Measurements from ENCODE around the gene DLGAP4. TPM values are rescaled to one million over a fixed set of nuclear protein-coding genes. Genes with fewer than 3 reads are reported as not detected.
"Not testable (repeated sequence)": the region's sequence is repeated elsewhere in the genome, so short reads cannot be mapped to it uniquely, and the experiment has no call there.

Gene DLGAP4
- total RNA-seq, 1 donor from 2014 or later, result 25.7 TPM

- DNase-seq (ENCODE audit: low spot score), result no peak
- H3K4me3 Mint-ChIP-seq, result no peak overlapping the region
- no peaks in the 10 kb centered on the region for H3K36me3 Mint-ChIP-seq (ENCODE audit: low read depth)
- no peak overlapping the region for H3K27ac Mint-ChIP-seq
- H3K9me3 Mint-ChIP-seq, result no peaks in the 10 kb centered on the region
- H3K27me3 Mint-ChIP-seq (ENCODE audit: insufficient read depth), result no peaks in the 10 kb centered on the region
- intact Hi-C loops (cut with micrococcal nuclease), result no loop called here
- no peaks in the 10 kb centered on the region for H3K4me1 Mint-ChIP-seq (ENCODE audit: low read depth)
Observed at GRCh38 chr20:36548704-36549627, 242.8 kb downstream of the DLGAP4 start.

GRCh38 chr20:36549628-36549941 lies 243.4 kb downstream of the DLGAP4 start:
- DNase-seq (ENCODE audit: low spot score), result no peak
- H3K27ac Mint-ChIP-seq, result no peak overlapping the region
- intact Hi-C loops (cut with micrococcal nuclease), result no loop called here
- no peak overlapping the region for H3K4me3 Mint-ChIP-seq
- no peaks in the 10 kb centered on the region for H3K4me1 Mint-ChIP-seq (ENCODE audit: low read depth)
- H3K36me3 Mint-ChIP-seq (ENCODE audit: low read depth), result no peaks in the 10 kb centered on the region
- no peaks in the 10 kb centered on the region for H3K9me3 Mint-ChIP-seq
- H3K27me3 Mint-ChIP-seq (ENCODE audit: insufficient read depth), result no peaks in the 10 kb centered on the region

GRCh38 chr20:36549942-36550789 lies 244.0 kb downstream of the DLGAP4 start:
- no peak for DNase-seq (ENCODE audit: low spot score)
- H3K27me3 Mint-ChIP-seq (ENCODE audit: insufficient read depth), result no peaks in the 10 kb centered on the region
- no peaks in the 10 kb centered on the region for H3K36me3 Mint-ChIP-seq (ENCODE audit: low read depth)
- H3K9me3 Mint-ChIP-seq, result no peaks in the 10 kb centered on the region
- H3K4me3 Mint-ChIP-seq, result no peak overlapping the region
- H3K4me1 Mint-ChIP-seq (ENCODE audit: low read depth), result no peaks in the 10 kb centered on the region
- no peak overlapping the region for H3K27ac Mint-ChIP-seq
- intact Hi-C loops (cut with micrococcal nuclease), result no loop called here

GRCh38 chr20:36550790-36551299 lies 244.7 kb downstream of the DLGAP4 start:
- no peak overlapping the region for H3K4me3 Mint-ChIP-seq
- intact Hi-C loops (cut with micrococcal nuclease), result no loop called here
- no peaks in the 10 kb centered on the region for H3K36me3 Mint-ChIP-seq (ENCODE audit: low read depth)
- H3K9me3 Mint-ChIP-seq, result no peaks in the 10 kb centered on the region
- no peak for DNase-seq (ENCODE audit: low spot score)
- no peaks in the 10 kb centered on the region for H3K27me3 Mint-ChIP-seq (ENCODE audit: insufficient read depth)
- no peaks in the 10 kb centered on the region for H3K4me1 Mint-ChIP-seq (ENCODE audit: low read depth)
- no peak overlapping the region for H3K27ac Mint-ChIP-seq

- Mint-ChIP-seq H3K4me1 (ENCODE audit: low read depth) (peaks cover 9% of the 10 kb centered on the region), H3K36me3 (ENCODE audit: low read depth) (no peaks in the 10 kb centered on the region), H3K27me3 (ENCODE audit: insufficient read depth) (no peaks in the 10 kb centered on the region), H3K4me3 (no peak overlapping the region), H3K9me3 (no peaks in the 10 kb centered on the region), H3K27ac (no peak overlapping the region)
- intact Hi-C loops (cut with micrococcal nuclease), result no loop called here
- no peak for DNase-seq (ENCODE audit: low spot score)
Observed at GRCh38 chr20:36555248-36555647, 249.1 kb downstream of the DLGAP4 start.

- intact Hi-C loops (cut with micrococcal nuclease), result no loop called here
Observed at GRCh38 chr20:36562724-36563123, 256.6 kb downstream of the DLGAP4 start.

GRCh38 chr20:36563374-36563773 lies 257.2 kb downstream of the DLGAP4 start:
- DNase-seq (ENCODE audit: low spot score), result no peak
- Mint-ChIP-seq H3K36me3 (ENCODE audit: low read depth) (no peaks in the 10 kb centered on the region), H3K27ac (no peak overlapping the region), H3K4me3 (no peak overlapping the region), H3K9me3 (peaks cover 9% of the 10 kb centered on the region), H3K27me3 (ENCODE audit: insufficient read depth) (no peaks in the 10 kb centered on the region), H3K4me1 (ENCODE audit: low read depth) (no peaks in the 10 kb centered on the region)
- intact Hi-C loops (cut with micrococcal nuclease), result no loop called here

More at GRCh38 chr20:36562724-36563123, 256.6 kb downstream of the DLGAP4 start:
- Mint-ChIP-seq H3K4me1 (ENCODE audit: low read depth) (no peaks in the 10 kb centered on the region), H3K27ac (no peak overlapping the region), H3K4me3 (no peak overlapping the region), H3K9me3 (peaks cover 9% of the 10 kb centered on the region), H3K36me3 (ENCODE audit: low read depth) (no peaks in the 10 kb centered on the region), H3K27me3 (ENCODE audit: insufficient read depth) (no peaks in the 10 kb centered on the region)
- no peak for DNase-seq (ENCODE audit: low spot score)

GRCh38 chr20:36564078-36564725 lies 258.1 kb downstream of the DLGAP4 start:
- H3K4me1 Mint-ChIP-seq (ENCODE audit: low read depth); H3K4me3 Mint-ChIP-seq; H3K36me3 Mint-ChIP-seq (ENCODE audit: low read depth); H3K27me3 Mint-ChIP-seq (ENCODE audit: insufficient read depth); DNase-seq (ENCODE audit: low spot score); H3K9me3 Mint-ChIP-seq; intact Hi-C loops (cut with micrococcal nuclease): not testable (repeated sequence)
- H3K27ac Mint-ChIP-seq, result peak overlapping the region; percentile 10

GRCh38 chr20:36564726-36565121 lies 258.6 kb downstream of the DLGAP4 start:
- H3K4me3 Mint-ChIP-seq; H3K9me3 Mint-ChIP-seq; H3K36me3 Mint-ChIP-seq (ENCODE audit: low read depth); H3K4me1 Mint-ChIP-seq (ENCODE audit: low read depth); H3K27me3 Mint-ChIP-seq (ENCODE audit: insufficient read depth); intact Hi-C loops (cut with micrococcal nuclease); DNase-seq (ENCODE audit: low spot score): not testable (repeated sequence)
- peak overlapping the region; percentile 2 for H3K27ac Mint-ChIP-seq

GRCh38 chr20:36565520-36565919 lies 259.4 kb downstream of the DLGAP4 start:
- Mint-ChIP-seq H3K36me3 (ENCODE audit: low read depth) (no peaks in the 10 kb centered on the region), H3K4me1 (ENCODE audit: low read depth) (no peaks in the 10 kb centered on the region), H3K27me3 (ENCODE audit: insufficient read depth) (no peaks in the 10 kb centered on the region), H3K9me3 (peaks cover 9% of the 10 kb centered on the region), H3K27ac (no peak overlapping the region), H3K4me3 (no peak overlapping the region)
- no peak for DNase-seq (ENCODE audit: low spot score)
- intact Hi-C loops (cut with micrococcal nuclease), result no loop called here

GRCh38 chr20:36569847-36570429 lies 263.8 kb downstream of the DLGAP4 start:
- no peak for DNase-seq (ENCODE audit: low spot score)
- Mint-ChIP-seq H3K27ac (no peak overlapping the region), H3K4me3 (no peak overlapping the region), H3K4me1 (ENCODE audit: low read depth) (peaks cover 19% of the 10 kb centered on the region), H3K27me3 (ENCODE audit: insufficient read depth) (peaks cover 3% of the 10 kb centered on the region), H3K9me3 (peaks cover under 1% of the 10 kb centered on the region), H3K36me3 (ENCODE audit: low read depth) (peaks cover 4% of the 10 kb centered on the region)
- intact Hi-C loops (cut with micrococcal nuclease), result no loop called here

Measured in activated T-helper 1 cell treated with anti-CD3 and anti-CD28 coated beads, Interleukin-12 subunit alpha, Interleukin-12 subunit beta, Interleukin-2, Interleukin-4 antibody, amounts not matched to agents 30 ng/mL and 10 ng/mL and 1 ng/mL, durations not matched to agents 14 hours and 24 hours and 36 hours (primary cell).